ENCODE data around the gene PSMA4.
"Not testable (repeated sequence)": the region's sequence is repeated elsewhere in the genome, so short reads cannot be mapped to it uniquely, and the experiment has no call there.

The PSMA4 gene

DNA sequence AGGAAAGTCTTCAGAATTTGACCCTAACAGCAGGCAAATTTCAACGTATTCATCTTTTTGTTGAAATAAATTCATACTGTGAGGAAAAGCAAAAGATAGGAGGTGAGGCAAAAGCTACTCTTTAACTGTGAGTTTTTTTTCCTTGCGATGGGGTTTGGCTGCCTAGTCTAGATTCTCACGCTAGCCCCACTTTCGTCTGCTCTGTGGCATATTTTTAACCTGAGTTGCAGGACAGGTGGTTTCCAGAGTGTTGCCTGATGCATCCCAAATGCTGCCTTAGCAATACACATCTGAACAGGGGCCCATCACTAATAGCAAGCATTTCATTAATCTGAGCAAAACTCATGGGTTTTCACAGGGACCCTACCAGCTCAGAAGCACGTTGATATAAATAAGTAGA lies 11.7 kb downstream of the PSMA4 start:
- no peak overlapping the region for H3K27ac ChIP-seq (ENCODE audit: extremely low read depth, low read depth, low read length)
- CTCF ChIA-PET: interaction anchor here (0.5 to 0.9 kb wide), 4 partner anchors 63 to 593 kb away, joined by 3 read pairs; no protein-coding TSS in a partner anchor
- peaks cover 35 to 44% of the 10 kb centered on the region in 2 experiments for H3K36me3 ChIP-seq (ENCODE audit: control insufficient read depth in 2 of 2, insufficient read depth in 1 of 2, low read length in 2 of 2)
- H3K4me1 ChIP-seq (ENCODE audit: control insufficient read depth, insufficient read depth, low read length): no peaks in the 10 kb centered on the region
- no peak overlapping the region for H3K4me3 ChIP-seq (ENCODE audit: low read depth, low read length)
- H3K9me3 ChIP-seq (ENCODE audit: control insufficient read depth, insufficient read depth, low read depth, low read length): no peaks in the 10 kb centered on the region
- POLR2A ChIA-PET: interaction anchor here (2.3 to 2.5 kb wide), 2 partner anchors 12 to 13 kb away, joined by 7 to 25 read pairs; partner anchors contain the start of genes CHRNA5 and PSMA4
- TF ChIP-seq ZNF10 (tag by site-specific recombination; IDR thresholded peaks at IDR 0.05) (no peak), ZNF596 (tag by site-specific recombination; IDR thresholded peaks at IDR 0.05) (no peak), KLF1 (tag by site-specific recombination; IDR thresholded peaks at IDR 0.05) (no peak), ZNF610 (tag by site-specific recombination; IDR thresholded peaks at IDR 0.05; ENCODE audit: borderline replicate concordance) (no peak), ZNF521 (tag by site-specific recombination; IDR thresholded peaks at IDR 0.05) (no peak), ZNF843 (tag by site-specific recombination; IDR thresholded peaks at IDR 0.05) (no peak), ZBTB17 (tag by site-specific recombination; IDR thresholded peaks at IDR 0.05) (no peak), ZSCAN4 (tag by site-specific recombination; IDR thresholded peaks at IDR 0.05) (no peak)

DNA sequence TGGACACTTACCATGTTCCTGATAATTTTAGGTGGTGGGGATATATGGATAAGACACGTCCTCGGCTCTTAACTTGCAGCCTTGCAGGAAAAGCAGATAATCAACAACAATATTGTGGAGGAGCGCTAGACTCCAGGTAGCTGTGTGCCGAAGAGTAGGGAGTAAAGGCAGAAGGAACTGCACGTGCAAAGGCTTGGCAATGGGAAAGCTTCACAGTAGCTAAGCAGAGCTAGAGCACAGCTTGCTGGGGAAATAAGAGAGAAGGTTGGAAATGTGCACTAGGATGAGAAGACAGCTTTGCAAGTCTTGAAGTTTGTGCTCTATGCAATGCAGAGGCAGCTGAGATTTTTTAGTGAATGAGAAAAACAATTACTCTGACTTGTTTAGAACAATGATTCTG lies 12.4 kb downstream of the PSMA4 start:
- CTCF ChIA-PET: interaction anchor here (0.9 kb wide), 1 partner anchor 62 kb away, joined by 3 read pairs; no protein-coding TSS in a partner anchor
- POLR2A ChIA-PET: interaction anchor here (2.3 to 2.5 kb wide), 2 partner anchors 12 to 13 kb away, joined by 7 to 25 read pairs; partner anchors contain the start of genes CHRNA5 and PSMA4

GRCh38 chr15:78560201-78560600 lies 20.0 kb downstream of the PSMA4 start:
- POLR2A ChIA-PET; H3K27ac ChIP-seq (ENCODE audit: extremely low read depth, low read depth, low read length); H3K9me3 ChIP-seq (ENCODE audit: control insufficient read depth, insufficient read depth, low read depth, low read length); H3K4me1 ChIP-seq (ENCODE audit: control insufficient read depth, insufficient read depth, low read length); H3K36me3 ChIP-seq (ENCODE audit: control insufficient read depth in 2 of 2, insufficient read depth in 1 of 2, low read length in 2 of 2); H3K4me3 ChIP-seq (ENCODE audit: low read depth, low read length): not testable (repeated sequence)
- CTCF ChIA-PET: interaction anchor here (0.6 kb wide), 1 partner anchor 99 kb away, joined by 3 read pairs; no protein-coding TSS in a partner anchor

More for the DNA sequence above, 12.4 kb downstream of the PSMA4 start:
- H3K4me1 ChIP-seq (ENCODE audit: control insufficient read depth, insufficient read depth, low read length): no peaks in the 10 kb centered on the region
- H3K4me3 ChIP-seq (ENCODE audit: low read depth, low read length): no peak overlapping the region
- no peak for TF ChIP-seq SALL2 (tag by site-specific recombination; IDR thresholded peaks at IDR 0.05; ENCODE audit: borderline replicate concordance)
- TF ChIP-seq KLF9 (tag by site-specific recombination; IDR thresholded peaks at IDR 0.05; ENCODE audit: low read depth): no peak
- TF ChIP-seq ZNF571 (tag by site-specific recombination; IDR thresholded peaks at IDR 0.05): no peak
- TF ChIP-seq ZNF610 (tag by site-specific recombination; IDR thresholded peaks at IDR 0.05; ENCODE audit: borderline replicate concordance): no peak
- TF ChIP-seq ZSCAN23 (tag by site-specific recombination; IDR thresholded peaks at IDR 0.05): no peak
- TF ChIP-seq, protein P1, sequence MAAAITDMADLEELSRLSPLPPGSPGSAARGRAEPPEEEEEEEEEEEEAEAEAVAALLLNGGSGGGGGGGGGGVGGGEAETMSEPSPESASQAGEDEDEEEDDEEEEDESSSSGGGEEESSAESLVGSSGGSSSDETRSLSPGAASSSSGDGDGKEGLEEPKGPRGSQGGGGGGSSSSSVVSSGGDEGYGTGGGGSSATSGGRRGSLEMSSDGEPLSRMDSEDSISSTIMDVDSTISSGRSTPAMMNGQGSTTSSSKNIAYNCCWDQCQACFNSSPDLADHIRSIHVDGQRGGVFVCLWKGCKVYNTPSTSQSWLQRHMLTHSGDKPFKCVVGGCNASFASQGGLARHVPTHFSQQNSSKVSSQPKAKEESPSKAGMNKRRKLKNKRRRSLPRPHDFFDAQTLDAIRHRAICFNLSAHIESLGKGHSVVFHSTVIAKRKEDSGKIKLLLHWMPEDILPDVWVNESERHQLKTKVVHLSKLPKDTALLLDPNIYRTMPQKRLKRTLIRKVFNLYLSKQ (tag by site-specific recombination; IDR thresholded peaks at IDR 0.05; ENCODE audit: borderline replicate concordance): no peak
- TF ChIP-seq ZNF18 (tag by site-specific recombination; IDR thresholded peaks at IDR 0.05): no peak
- TF ChIP-seq ZFHX2 (tag by site-specific recombination; conservative IDR thresholded peaks at IDR 0.05): no peak
- TF ChIP-seq SCRT2 (tag by site-specific recombination; IDR thresholded peaks at IDR 0.05): no peak
- no peak for TF ChIP-seq OVOL3 (tag by site-specific recombination; IDR thresholded peaks at IDR 0.05)
- no peak for TF ChIP-seq ZNF624 (tag by site-specific recombination; IDR thresholded peaks at IDR 0.05)
- no peak for TF ChIP-seq ZNF692 (tag by site-specific recombination; IDR thresholded peaks at IDR 0.05)
- no peak for TF ChIP-seq SETDB1 (IDR thresholded peaks at IDR 0.05; ENCODE audit: insufficient read length, low read length)
- TF ChIP-seq ZNF239 (tag by site-specific recombination; IDR thresholded peaks at IDR 0.05): no peak
- TF ChIP-seq ZNF555 (tag by site-specific recombination; conservative IDR thresholded peaks at IDR 0.05): no peak
- no peak for TF ChIP-seq ZNF792 (tag by site-specific recombination; IDR thresholded peaks at IDR 0.05)
- TF ChIP-seq, protein P2, sequence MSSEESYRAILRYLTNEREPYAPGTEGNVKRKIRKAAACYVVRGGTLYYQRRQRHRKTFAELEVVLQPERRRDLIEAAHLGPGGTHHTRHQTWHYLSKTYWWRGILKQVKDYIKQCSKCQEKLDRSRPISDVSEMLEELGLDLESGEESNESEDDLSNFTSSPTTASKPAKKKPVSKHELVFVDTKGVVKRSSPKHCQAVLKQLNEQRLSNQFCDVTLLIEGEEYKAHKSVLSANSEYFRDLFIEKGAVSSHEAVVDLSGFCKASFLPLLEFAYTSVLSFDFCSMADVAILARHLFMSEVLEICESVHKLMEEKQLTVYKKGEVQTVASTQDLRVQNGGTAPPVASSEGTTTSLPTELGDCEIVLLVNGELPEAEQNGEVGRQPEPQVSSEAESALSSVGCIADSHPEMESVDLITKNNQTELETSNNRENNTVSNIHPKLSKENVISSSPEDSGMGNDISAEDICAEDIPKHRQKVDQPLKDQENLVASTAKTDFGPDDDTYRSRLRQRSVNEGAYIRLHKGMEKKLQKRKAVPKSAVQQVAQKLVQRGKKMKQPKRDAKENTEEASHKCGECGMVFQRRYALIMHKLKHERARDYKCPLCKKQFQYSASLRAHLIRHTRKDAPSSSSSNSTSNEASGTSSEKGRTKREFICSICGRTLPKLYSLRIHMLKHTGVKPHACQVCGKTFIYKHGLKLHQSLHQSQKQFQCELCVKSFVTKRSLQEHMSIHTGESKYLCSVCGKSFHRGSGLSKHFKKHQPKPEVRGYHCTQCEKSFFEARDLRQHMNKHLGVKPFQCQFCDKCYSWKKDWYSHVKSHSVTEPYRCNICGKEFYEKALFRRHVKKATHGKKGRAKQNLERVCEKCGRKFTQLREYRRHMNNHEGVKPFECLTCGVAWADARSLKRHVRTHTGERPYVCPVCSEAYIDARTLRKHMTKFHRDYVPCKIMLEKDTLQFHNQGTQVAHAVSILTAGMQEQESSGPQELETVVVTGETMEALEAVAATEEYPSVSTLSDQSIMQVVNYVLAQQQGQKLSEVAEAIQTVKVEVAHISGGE (tag by site-specific recombination; conservative IDR thresholded peaks at IDR 0.05; ENCODE audit: low read depth): no peak
- no peak for TF ChIP-seq ZNF140 (tag by site-specific recombination; IDR thresholded peaks at IDR 0.05)
- TF ChIP-seq MYNN (tag by site-specific recombination; IDR thresholded peaks at IDR 0.05; ENCODE audit: borderline replicate concordance): no peak
- H3K27ac ChIP-seq (ENCODE audit: extremely low read depth, low read depth, low read length): no peak overlapping the region
- H3K9me3 ChIP-seq (ENCODE audit: control insufficient read depth, insufficient read depth, low read depth, low read length): no peaks in the 10 kb centered on the region
- H3K36me3 ChIP-seq (ENCODE audit: control insufficient read depth in 2 of 2, insufficient read depth in 1 of 2, low read length in 2 of 2): peaks cover 28 to 37% of the 10 kb centered on the region in 2 experiments

Measured in HEK293 (cell line).